Fibroblast of lung (primary cell): ENCODE measurements around the gene PPP2R2D.

ENCODE experiments used
- CTCF ChIP-seq, 2 donors: IDR thresholded peaks in 1 of 2; conservative IDR thresholded peaks in 1 of 2; 1 replicate in 1 of 2; 2 replicates in 1 of 2; pipeline ENCODE4 v1.5.1; 2011 to 2012; ENCODE audit warnings: low read length in 2 of 2, control low read depth in 1 of 2, inconsistent platforms in 1 of 2, low read depth in 1 of 2, mild to moderate bottlenecking in 1 of 2
- EZH2 ChIP-seq: IDR thresholded peaks from 2 replicates; pipeline ENCODE4 v1.5.1; 2012; ENCODE audit warnings: low read length, control low read depth, mild to moderate bottlenecking; ENCODE audit errors: missing control alignments

GRCh38 chr10:131991726-131992125, 90.9 kb downstream of the PPP2R2D start:
- no peak for TF ChIP-seq CTCF (conservative IDR thresholded peaks at IDR 0.05 in 1 of 2, IDR thresholded peaks at IDR 0.05 in 1 of 2; ENCODE audit: low read depth in 1 of 2, low read length in 2 of 2)
- no peak for TF ChIP-seq EZH2
